C1 segment of cervical spinal cord (tissue), 14 donors: ENCODE measurements around the gene FBLN2.
A peak's percentile ranks its signal among the peaks of the same experiment; 100 is the strongest.

ENCODE experiments used
- DNase-seq, 14 donors: peaks; one replicate each; lab custom pipeline; 2025; lab: John Stamatoyannopoulos, UW

The FBLN2 gene

GRCh38 chr3:13581485-13582365 lies 32.8 kb downstream of the FBLN2 start:
- DNase-seq: peak in 1 of 14 donors; percentile 87

- DNase-seq: no peak
Measured at GRCh38 chr3:13582366-13583250, 33.7 kb downstream of the FBLN2 start.

GRCh38 chr3:13583251-13584180 lies 34.6 kb downstream of the FBLN2 start:
- no peak for DNase-seq

- no peak for DNase-seq
Measured at GRCh38 chr3:13584427-13584891, 35.5 kb downstream of the FBLN2 start.

- no peak for DNase-seq
Measured at GRCh38 chr3:13584901-13585300, 36.0 kb downstream of the FBLN2 start.

- DNase-seq: no peak
Measured at GRCh38 chr3:13587442-13587841, 38.5 kb downstream of the FBLN2 start.

- no peak for DNase-seq
Measured at GRCh38 chr3:13588221-13588701, 39.3 kb downstream of the FBLN2 start.

GRCh38 chr3:13588993-13589392 lies 40.1 kb downstream of the FBLN2 start:
- no peak for DNase-seq

- DNase-seq: peak in 1 of 14 donors; percentile 79
Measured at GRCh38 chr3:13590841-13591520, 42.1 kb downstream of the FBLN2 start.

GRCh38 chr3:13593615-13594014 lies 44.7 kb downstream of the FBLN2 start:
- no peak for DNase-seq

GRCh38 chr3:13594146-13594545 lies 45.2 kb downstream of the FBLN2 start:
- no peak for DNase-seq

GRCh38 chr3:13594991-13595421 lies 46.1 kb downstream of the FBLN2 start:
- DNase-seq: no peak

- no peak for DNase-seq
Measured at GRCh38 chr3:13595485-13595884, 46.6 kb downstream of the FBLN2 start.

- no peak for DNase-seq
Measured at GRCh38 chr3:13596426-13597205, 47.7 kb downstream of the FBLN2 start.

- no peak for DNase-seq
Measured at GRCh38 chr3:13597661-13598060, 48.7 kb downstream of the FBLN2 start.

GRCh38 chr3:13598201-13598600 lies 49.3 kb downstream of the FBLN2 start:
- no peak for DNase-seq

- DNase-seq: peak in 1 of 14 donors; percentile 15
Measured at GRCh38 chr3:13598926-13599886, 50.3 kb downstream of the FBLN2 start.

GRCh38 chr3:13599887-13600450 lies 51.0 kb downstream of the FBLN2 start:
- no peak for DNase-seq
